GM08714 (cell line): ENCODE data around the gene STRBP.

Experiments used
- H3K4me3 ChIP-seq: fragments of 200-500 bp; sonication (Bioruptor generic); 2 replicates; pipeline ENCODE4 v1.5.1; 2014; ENCODE audit warnings: mild to moderate bottlenecking, low read length, inconsistent platforms
- ZNF274 ChIP-seq: IDR thresholded peaks from 2 replicates; pipeline ENCODE4 v1.6.1; 2012; ENCODE audit warnings: mild to moderate bottlenecking, low read depth, low read length

The STRBP gene

DNA sequence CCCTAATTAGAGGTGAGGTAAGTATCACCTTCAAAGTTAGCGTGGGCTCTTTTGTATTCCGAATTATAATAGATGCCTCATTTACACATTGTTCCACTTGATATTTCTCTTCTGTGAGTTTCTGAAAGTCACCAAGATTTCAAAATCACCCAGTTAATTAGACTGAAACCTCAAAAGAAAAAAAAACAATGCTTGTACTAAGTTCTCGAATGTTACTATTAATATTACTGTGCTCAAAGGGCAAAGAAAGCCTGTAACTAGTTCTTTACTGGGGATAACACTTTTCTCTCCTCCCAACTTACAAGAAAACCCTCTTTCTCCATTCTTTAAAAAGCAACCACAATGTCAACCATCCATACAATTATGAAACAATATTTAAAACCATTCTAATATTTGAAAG, 98.5 kb downstream of the STRBP start:
- TF ChIP-seq ZNF274, result no peak
- H3K4me3 ChIP-seq, result no peak overlapping the region

DNA sequence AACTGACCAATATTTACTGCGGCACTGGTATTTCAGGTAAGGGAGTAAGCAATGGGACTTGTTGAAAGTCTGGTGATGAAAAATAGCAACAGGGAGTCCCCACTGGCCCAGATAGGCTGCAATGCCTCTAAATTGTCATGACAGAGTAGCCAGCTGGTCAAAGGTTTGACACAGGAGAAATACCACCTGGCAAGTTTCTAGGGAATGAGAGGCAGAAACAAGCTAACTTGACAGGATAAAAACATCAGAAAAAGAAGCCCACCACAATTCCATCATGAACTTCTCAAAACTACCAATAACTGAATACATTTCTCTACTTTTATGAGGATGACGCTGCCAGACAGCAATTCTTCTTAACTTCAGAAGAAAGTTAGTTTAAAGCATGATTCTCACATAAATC, 99.8 kb downstream of the STRBP start:
- no peak for TF ChIP-seq ZNF274
- no peak overlapping the region for H3K4me3 ChIP-seq

DNA sequence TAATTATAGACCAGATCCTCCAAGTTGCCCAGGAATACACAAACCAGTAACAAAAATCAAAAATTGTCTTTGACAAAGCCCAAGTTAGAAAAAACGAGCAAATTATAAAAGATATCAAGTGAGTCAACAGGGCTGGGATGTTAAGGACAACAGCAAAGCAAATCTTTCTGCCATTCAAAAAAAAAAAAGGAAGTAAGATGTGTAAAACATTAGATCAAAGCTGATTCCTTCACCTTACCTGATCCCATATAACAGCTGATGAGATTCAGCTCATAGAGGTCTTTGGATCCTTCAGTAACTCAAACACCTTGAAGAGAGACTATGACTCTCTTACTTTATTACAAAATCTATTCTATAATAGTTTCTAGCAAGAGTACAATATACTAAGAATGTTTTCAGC, 100.9 kb downstream of the STRBP start:
- no peak overlapping the region for H3K4me3 ChIP-seq
- TF ChIP-seq ZNF274, result no peak

DNA sequence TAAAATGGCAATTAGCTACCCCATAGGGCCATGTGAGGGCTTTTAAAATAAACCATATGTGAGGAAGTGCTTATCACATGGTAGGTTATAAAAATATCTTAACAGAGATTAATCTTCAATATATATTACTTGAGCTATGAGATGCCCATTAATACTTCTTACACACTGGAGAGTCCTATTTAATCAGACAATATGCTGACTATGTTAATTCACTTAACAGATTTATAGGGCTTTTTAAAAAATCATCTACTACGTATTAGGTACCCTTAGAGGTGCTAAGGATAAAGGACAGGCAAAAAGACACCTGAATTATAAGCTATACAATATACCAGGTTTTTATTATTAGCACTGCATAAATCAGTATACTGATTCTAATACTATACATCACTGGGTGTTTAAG, 102.6 kb downstream of the STRBP start:
- H3K4me3 ChIP-seq, result no peak overlapping the region
- no peak for TF ChIP-seq ZNF274

DNA sequence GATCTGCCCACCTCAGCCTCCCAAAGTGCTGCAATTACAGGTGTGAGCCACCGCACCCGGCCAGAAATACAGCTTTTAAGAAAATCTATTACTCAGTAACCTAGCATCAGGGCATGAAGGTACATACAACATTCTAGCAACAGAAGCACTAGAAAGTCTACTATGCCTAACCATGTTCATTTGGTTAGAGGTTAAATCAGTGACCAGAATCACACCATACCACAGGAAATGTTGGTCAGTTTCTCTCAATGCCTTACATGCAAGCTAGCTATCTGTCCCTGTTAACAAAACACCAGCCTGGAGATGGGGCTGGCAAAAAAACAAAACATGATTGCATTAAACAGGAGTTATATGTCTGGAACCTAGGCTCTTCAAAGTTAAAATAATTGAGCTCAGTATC, 104.1 kb downstream of the STRBP start:
- TF ChIP-seq ZNF274, result no peak

DNA sequence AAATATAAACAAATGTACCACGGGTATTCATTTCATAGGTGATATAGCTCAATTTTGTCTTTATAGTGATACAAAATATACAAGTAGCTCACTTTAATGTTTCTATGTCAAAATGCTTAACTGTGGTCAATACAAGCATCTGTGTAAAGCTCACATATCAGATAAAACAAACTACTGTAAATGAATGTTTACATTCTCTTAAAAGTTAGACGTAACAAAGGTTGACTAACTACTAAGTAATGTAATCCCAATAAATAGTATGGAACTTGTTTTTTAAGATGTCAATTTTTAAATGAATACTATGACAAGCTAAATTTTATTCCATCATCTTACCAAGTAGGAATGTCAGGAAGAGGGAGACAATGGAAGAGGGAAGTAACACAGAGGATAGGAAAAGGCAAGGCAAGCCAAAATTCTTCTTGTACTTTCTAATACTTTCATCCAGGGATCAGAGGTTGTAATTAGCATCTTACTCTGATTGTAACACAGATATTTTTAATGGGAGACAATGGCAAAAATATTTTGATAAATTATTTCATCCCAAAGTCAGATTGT, 105.5 kb downstream of the STRBP start:
- no peak for TF ChIP-seq ZNF274
- no peak overlapping the region for H3K4me3 ChIP-seq

More for the DNA sequence above, 104.1 kb downstream of the STRBP start:
- H3K4me3 ChIP-seq, result no peak overlapping the region

DNA sequence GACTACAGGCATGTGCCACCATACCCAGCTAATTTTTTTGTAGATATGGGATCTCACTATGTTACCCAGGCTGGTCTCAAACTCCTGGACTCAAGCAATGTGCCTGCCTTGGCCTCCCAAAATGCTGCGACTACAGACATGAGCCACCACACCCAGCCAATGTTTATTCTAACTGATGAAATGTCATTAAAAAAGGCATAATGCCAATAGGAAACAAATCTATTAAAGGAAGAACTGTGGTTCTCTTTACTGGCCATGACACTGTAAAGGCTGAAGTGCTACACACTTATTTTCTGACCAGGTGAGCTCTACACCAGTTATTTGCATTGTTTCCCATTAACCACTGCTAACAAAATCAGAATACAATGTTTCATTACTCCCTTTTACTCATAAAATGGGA, 106.0 kb downstream of the STRBP start:
- H3K4me3 ChIP-seq, result no peak overlapping the region
- no peak for TF ChIP-seq ZNF274

DNA sequence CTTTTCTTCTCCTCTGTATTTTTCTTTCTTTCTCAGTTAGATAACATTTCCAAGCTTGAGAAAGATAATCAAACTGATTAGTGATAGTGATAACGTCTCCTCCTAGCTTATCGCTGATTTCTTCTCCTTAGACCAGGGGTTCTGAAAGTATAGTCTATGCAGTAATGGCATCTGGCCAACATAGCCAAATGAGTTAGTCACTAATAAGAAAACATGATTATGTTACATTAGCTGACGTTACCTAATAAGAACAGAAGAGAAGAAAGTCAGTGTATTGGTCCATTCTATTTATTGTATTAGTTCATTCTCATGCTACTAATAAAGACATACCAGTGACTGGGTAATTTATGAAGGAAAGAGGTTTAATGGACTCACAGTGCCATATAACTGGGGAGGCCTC, 111.2 kb downstream of the STRBP start:
- TF ChIP-seq ZNF274, result no peak
- H3K4me3 ChIP-seq, result no peak overlapping the region

DNA sequence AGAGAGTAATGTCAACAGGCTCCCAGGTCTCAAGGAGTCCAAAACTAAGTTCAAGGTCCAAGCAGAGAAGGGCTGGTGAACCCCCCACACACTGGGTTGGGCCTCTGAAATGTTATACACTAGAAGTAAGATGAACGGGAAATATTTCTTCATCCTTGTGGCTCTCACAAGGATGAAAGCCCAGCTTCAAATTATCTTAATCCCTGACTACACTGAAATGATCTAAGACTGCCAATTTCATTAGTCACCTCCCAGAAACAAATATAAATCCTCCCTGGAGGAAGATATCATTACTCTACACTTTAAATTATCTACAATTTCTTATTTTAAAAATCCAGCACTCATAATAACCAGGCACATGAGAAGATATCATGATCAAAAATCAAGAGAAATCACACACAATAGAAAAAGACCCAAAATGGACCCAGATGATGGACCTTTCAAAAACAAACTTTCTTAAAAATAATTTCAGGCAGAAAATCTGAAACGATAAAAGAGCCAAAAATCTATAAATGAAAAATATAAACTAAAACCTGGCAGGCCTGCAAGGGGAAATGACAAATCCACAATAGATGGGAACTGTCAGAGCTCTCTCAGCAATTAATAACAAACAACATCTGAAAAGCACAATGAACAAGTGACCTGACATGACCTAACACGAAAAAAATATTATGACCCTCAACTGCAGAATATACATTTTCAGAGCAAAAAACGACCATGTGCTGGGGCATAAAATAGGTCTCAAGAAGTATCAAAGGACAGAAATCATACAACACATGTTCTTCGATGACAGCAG, 117.5 kb downstream of the STRBP start:
- no peak overlapping the region for H3K4me3 ChIP-seq
- TF ChIP-seq ZNF274, result no peak

DNA sequence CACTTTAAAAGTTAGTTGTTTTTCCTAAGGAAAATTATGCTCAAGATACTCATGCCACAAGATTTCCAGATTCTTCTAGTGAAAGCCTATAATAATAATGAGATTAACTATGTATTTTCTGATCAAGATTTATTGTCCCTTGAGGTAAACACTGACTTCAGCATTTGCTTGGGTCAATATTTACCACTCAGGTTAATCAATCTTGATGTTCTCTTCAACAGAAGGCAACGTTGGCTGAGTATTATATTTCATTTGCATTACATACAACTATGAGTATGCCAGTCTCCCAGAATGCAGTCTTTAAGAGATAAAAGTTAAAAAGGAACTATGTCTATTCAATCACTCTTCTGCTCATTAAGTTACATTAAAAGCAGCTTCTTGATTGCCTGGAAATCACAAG, 119.3 kb downstream of the STRBP start:
- TF ChIP-seq ZNF274, result no peak
- H3K4me3 ChIP-seq, result no peak overlapping the region

DNA sequence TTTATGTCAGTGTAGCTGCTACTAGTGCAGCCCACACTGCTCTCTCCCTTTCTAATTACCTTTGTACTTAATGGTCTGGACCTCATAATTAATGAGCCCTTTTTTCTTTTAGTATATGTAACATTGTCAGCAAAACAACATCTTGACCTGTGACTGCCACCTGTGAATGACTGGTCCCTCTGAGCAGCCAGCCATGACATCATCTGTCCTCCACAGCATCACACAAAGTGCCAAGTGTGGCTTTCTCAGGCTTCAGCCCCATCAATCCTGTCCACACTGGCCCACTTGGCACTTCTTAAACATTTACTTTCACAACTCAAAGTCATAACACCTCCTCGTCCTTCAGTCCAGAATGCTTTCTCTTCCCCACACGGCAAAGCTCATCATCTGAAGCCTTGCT, 130.2 kb downstream of the STRBP start:
- no peak for TF ChIP-seq ZNF274
- H3K4me3 ChIP-seq, result no peak overlapping the region

DNA sequence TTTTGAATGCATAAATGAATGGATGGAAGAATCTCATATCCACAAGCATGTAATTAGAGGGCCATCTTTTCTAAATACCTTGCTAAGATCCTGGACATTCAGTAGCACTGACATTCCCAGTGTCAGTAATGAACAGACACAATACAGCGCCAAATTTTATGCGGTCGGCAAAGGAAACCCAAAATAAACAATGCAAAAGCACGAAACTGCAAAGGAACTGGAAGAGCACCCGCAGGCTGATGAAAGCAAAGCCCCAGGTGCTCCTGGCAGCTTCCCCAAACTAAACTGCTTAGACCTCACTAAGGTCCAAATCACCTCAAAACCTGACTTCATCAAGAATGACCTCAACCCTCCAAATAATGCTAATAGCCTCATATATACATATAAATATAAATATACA, 133.0 kb downstream of the STRBP start:
- no peak overlapping the region for H3K4me3 ChIP-seq
- no peak for TF ChIP-seq ZNF274

DNA sequence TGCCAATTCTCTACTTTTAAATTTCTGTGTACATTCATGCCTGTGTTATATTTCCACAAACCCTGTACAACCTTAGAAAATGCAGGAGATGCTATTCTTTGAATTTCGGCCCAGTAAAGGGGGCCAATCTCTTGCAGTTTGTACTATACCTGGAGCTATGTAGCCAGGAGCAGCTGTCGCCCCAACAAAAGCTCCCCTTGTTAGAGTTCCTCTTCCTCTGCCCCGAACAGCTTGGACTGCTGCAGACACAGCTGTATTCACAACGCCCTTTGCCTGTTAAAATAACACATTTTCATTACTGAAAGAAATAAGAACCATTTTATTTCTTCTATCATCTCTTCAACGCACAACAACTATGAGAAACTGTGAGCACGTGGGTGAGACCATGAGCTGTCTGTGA, 135.7 kb downstream of the STRBP start:
- no peak for TF ChIP-seq ZNF274
- H3K4me3 ChIP-seq, result no peak overlapping the region

DNA sequence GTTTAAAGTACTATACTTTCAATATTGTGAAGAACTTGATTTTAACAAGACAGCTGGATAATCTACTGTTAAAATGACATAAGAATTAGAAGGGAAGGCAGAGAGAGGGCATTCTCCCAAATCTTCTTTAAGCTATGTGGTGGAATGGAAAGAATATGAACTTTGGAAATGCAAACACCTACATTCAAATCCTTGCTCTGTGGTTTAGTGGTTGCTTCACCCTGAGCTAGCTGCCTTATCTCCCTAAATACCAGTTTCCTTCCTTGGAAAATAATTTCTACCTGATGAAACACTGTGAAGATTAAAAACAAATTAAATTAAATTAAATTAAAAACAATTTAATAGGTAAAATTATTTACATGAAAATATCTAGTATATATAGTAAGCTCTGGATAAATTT, 136.4 kb downstream of the STRBP start:
- TF ChIP-seq ZNF274, result no peak
- no peak overlapping the region for H3K4me3 ChIP-seq

DNA sequence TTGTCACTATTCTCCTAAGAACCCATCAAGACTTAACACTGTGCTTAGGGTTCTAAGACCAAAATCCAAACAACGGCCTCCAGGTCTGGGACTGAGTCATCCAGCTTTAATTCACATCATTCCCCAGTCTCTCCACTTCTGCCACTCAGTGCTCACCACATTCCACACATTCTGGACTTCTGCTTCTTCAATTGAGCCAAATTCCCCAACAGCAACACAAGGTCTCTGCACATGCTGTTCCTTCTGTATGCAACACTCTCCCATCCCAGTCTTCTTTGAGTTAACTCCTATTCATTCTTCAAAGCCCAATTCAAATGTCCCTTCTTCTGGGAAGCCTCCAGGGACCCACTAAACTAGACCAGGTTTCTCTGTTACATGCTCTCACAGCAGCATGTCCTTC, 137.1 kb downstream of the STRBP start:
- no peak for TF ChIP-seq ZNF274

DNA sequence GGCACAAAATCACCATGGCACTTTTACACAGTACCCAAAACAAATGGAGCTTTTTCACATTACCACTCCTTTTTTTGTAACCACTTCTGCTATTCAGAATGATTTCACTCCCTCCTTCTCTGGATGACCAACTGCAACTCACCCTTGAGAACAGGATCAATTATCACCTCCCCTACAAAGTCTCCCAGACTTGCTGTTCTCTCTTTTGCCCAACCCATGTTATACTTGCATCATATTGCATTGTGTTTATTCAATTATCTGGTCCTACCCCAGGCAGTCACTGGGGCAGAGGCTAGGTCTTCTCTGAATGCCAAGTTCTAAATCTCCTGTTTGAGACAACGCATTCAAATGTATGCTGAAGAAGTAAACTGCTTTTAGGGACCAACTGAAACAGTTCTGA, 139.0 kb downstream of the STRBP start:
- H3K4me3 ChIP-seq, result no peak overlapping the region
- TF ChIP-seq ZNF274, result no peak

More for the DNA sequence above, 137.1 kb downstream of the STRBP start:
- no peak overlapping the region for H3K4me3 ChIP-seq
